ENCODE measurements around the gene EIF4A2.
"Not testable (repeated sequence)": the region's sequence is repeated elsewhere in the genome, so short reads cannot be mapped to it uniquely, and the experiment has no call there.

Gene EIF4A2

GRCh38 chr3:186821429-186822387 is 38.3 kb downstream of the EIF4A2 start:
- DNase-seq, result peak; percentile 66

- not testable (repeated sequence) for DNase-seq
Observed at GRCh38 chr3:186822388-186822759, 39.0 kb downstream of the EIF4A2 start.

GRCh38 chr3:186823386-186823785 is 40.0 kb downstream of the EIF4A2 start:
- DNase-seq, result no peak

GRCh38 chr3:186824430-186825139 is 41.2 kb downstream of the EIF4A2 start:
- DNase-seq, result no peak

- DNase-seq, result no peak
Observed at GRCh38 chr3:186825294-186825821, 42.0 kb downstream of the EIF4A2 start.

- DNase-seq, result no peak
Observed at GRCh38 chr3:186825872-186826409, 42.6 kb downstream of the EIF4A2 start.

DNA sequence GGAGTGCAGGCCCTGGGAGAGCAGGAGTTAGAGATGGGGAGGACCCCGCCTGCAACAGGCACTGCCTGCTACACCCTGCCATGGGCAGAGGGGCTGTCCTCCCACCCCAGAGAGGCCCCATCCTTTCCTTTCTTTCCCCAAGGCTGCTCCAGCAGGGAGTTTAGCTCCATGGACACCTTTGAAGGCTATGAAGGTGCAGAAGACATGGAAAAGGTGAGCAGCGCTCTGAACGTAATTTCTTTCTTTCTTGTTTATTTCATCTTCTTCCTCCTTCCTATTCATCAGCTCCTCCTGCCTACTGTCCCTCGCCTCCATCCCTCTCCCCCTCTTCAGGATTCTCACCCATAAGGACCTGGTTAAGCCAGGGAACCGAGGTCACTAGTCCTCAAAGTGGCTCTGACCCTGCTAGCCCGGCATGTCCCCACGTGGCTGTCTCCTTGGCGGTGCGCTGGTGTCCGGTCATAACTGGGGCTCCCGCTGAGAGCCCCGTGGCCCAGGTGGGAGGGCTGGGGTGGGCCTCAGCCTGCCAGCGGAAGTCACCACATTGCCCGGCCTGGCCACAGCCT is 43.1 kb downstream of the EIF4A2 start:
- no peak for DNase-seq

DNA sequence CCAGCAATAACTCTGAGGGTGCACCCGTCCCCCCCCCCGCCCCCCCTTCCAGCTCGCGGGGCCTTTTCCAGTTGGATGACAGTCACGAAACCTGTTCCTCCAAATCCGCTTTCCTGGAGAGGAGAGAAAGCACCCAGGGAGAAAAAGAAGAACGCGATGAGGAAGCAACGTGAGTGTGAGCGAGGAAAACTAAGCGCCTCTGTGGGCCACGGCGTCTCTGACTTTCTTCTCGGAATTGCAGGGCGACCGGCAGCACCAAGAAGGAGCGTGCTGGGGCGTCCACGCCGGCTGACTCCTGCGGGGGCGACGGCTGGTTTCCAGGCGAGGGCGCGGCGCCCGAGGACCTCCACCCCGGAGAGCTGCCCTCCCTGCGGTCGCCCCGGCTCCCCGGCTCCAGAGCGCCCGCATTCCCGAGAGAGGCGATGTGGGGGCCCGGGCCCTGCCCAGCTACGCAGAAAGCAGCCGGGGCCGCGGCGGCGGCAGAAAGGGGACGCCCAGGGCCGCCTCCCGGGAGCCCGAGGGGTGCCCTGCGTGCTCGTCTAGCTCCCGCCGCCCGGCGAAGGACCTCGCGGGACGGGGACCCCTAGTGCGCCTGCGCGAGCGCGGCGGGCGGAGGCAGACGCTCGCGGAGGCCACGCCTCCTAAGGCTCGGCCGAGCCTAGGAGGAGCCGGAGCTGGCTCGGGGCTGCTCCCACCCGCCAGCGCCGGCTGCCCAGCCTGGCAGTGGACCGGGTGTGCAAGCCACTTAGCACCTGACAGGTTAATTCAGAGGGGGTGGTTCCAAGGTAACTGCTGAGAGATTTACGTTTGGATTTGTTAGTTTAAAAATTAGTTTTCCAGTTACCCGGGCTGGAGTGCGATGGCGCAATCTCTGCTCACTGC is 43.8 kb downstream of the EIF4A2 start:
- peak; percentile 74 for DNase-seq

DNA sequence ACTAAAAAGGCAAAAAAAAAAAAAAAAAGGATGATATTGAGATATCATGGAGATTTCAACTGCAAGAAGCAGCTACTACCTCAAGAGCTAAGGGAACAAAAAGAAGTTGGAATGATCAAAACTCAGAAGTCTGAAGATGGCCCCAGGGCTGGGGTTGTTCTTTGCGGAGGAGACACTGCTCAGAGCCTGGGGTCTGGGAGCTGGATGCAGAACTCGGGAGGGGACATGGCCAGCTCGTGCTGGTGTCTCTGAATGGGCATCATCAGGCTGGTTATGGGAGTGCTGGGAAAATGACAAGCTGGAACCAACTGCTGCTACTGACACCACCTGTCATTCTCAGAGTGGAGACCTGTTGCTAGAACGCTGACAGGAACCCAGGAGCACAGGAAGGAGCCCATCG is 45.0 kb downstream of the EIF4A2 start:
- no peak for DNase-seq

GRCh38 chr3:186831798-186832197 is 48.4 kb downstream of the EIF4A2 start:
- no peak for DNase-seq

DNA sequence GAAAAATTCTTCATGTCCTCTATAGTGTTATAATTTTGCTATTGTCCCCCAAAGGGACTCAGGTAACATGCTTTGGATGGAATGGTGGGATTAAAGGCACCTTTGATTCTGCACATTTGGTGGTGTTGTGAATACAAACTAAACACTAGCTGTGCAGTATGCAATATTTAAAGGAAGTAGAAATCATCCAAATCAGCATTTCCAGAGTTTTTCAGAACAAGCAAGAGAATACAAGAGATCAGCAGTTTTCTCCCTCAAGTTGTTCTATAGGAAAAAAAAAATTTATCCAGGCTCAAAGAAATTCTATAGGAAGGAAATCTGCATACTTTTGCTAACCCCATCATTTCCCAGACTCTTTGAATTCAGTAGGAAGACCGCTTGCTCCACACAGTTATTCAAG is 48.9 kb downstream of the EIF4A2 start:
- DNase-seq, result no peak
